Karpas-422 (cell line): ENCODE results near the gene SARS2. TPM values are rescaled to one million over a fixed set of nuclear protein-coding genes. Genes with fewer than 3 reads are reported as not detected.

Experiments
- DNase-seq: peaks from one replicate; pipeline ENCODE4 v3.0.0-alpha.2; 2015
- H2AFZ ChIP-seq: fragments of 200-600 bp; sonication (generic); 2 replicates; pipeline ENCODE4 v1.6.1; 2014; ENCODE audit warnings: antibody characterized with exemption, low read length, mixed read lengths
- H3K27ac ChIP-seq: fragments of 200-600 bp; sonication (generic); 2 replicates; pipeline ENCODE4 v1.5.1; 2014; ENCODE audit warnings: mild to moderate bottlenecking, low read length, moderate library complexity
- H3K27me3 ChIP-seq: fragments of 200-600 bp; sonication (generic); 2 replicates; pipeline ENCODE4 v1.6.1; 2014; ENCODE audit warnings: low read length, mixed read lengths
- H3K36me3 ChIP-seq: fragments of 200-600 bp; sonication (generic); 2 replicates; pipeline ENCODE4 v1.6.1; 2014; ENCODE audit warnings: low read length, mixed read lengths; ENCODE audit not compliant: insufficient read depth
- H3K4me1 ChIP-seq: fragments of 200-600 bp; sonication (generic); 2 replicates; pipeline ENCODE4 v1.6.1; 2014; ENCODE audit warnings: mild to moderate bottlenecking, low read length, mixed read lengths
- H3K4me2 ChIP-seq: fragments of 200-600 bp; sonication (generic); 2 replicates; pipeline ENCODE4 v1.6.1; 2014; ENCODE audit warnings: low read length, low read depth, mild to moderate bottlenecking; ENCODE audit not compliant: poor library complexity, severe bottlenecking
- H3K4me3 ChIP-seq: fragments of 200-600 bp; sonication (generic); 2 replicates; pipeline ENCODE4 v1.5.1; 2014; ENCODE audit warnings: mild to moderate bottlenecking, antibody characterized with exemption, low read length, mixed read lengths
- H3K79me2 ChIP-seq: fragments of 200-600 bp; sonication (generic); 2 replicates; pipeline ENCODE4 v1.6.1; 2014; ENCODE audit warnings: mild to moderate bottlenecking, low read length, mixed read lengths
- H3K9ac ChIP-seq: fragments of 200-600 bp; sonication (generic); 2 replicates; pipeline ENCODE4 v1.6.0; 2014; ENCODE audit warnings: low read length
- H3K9me2 ChIP-seq: fragments of 200-600 bp; sonication (generic), shearing (Covaris generic); replicated peaks from 2 replicates; pipeline ENCODE4 v1.6.0; 2014; ENCODE audit warnings: mild to moderate bottlenecking, low read length, moderate library complexity; ENCODE audit not compliant: insufficient read depth
- H3K9me3 ChIP-seq: fragments of 300-700, 200-600 bp; sonication (generic); 2 replicates; pipeline ENCODE4 v1.6.1; 2014; ENCODE audit warnings: low read length, mixed read lengths
- H4K20me1 ChIP-seq: fragments of 200-600 bp; sonication (generic); 2 replicates; pipeline ENCODE4 v1.6.1; 2014; ENCODE audit warnings: mild to moderate bottlenecking, antibody characterized with exemption, low read length, low read depth; ENCODE audit not compliant: insufficient read depth
- total RNA-seq: library from RNA; depleted of rRNA; stranded (reverse); fragments of >200 nt; shearing (Covaris generic); gene quantifications from 2 replicates; pipeline ENCODE4 v1.2.3, GENCODE V29; 2014; ENCODE audit warnings: low replicate concordance; rRNA removed

Gene SARS2
- total RNA-seq, 1 experiment from 2014 or later = 16.8 TPM

DNA sequence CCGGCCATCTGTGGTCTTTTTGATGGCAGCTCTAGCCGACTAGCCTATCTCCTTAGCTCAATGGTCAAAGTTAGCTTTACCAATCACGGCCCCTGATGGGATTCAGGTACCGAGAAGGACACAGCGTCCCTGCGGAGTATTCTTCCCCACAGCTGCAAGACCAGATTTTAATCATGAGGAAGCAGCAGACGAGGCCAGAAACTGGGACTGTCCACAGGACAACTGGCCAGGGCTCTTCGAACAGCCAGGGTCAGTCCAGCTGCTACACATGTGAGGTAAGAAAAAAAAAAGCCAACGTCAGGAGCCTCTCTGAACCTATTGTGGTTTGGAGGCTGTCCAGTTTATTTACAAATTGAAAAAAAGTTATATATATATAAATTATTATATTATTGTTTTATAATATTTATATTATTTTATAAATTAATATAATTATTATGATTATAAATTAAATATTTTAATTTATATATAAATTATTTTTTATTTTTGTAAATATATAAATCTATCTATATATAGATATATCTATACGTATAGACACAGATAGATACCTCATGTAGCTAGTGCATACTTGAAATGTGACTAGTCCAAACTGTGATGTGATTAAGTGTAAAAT, 63.3 kb downstream of the SARS2 start:
- H3K27ac ChIP-seq = no peak overlapping the region

More for the DNA sequence above, 63.3 kb downstream of the SARS2 start:
- H3K9me2 ChIP-seq = no peaks in the 10 kb centered on the region
- H3K4me1 ChIP-seq = peaks cover 38% of the 10 kb centered on the region
- H2AFZ ChIP-seq = no peak overlapping the region
- DNase-seq = no peak
- H3K9ac ChIP-seq = no peak overlapping the region
- no peak overlapping the region for H3K4me3 ChIP-seq
- H4K20me1 ChIP-seq = no peaks in the 10 kb centered on the region
- H3K27me3 ChIP-seq = no peaks in the 10 kb centered on the region
- H3K9me3 ChIP-seq = no peaks in the 10 kb centered on the region
- no peaks in the 10 kb centered on the region; the same call in 1 of the 2 replicates for H3K79me2 ChIP-seq
- no peaks in the 10 kb centered on the region for H3K36me3 ChIP-seq
- H3K4me2 ChIP-seq = no peak overlapping the region

Other genes starting within 250 kb of the SARS2 start
- 0.40 TPM in 1 of 2 replicates, not detected in the other for gene CAPN12, start 186.3 kb downstream of the SARS2 start, total RNA-seq
- gene LGALS7, start 157.2 kb downstream of the SARS2 start, total RNA-seq = not detected in 2 replicates
- not detected in 2 replicates for gene LGALS7B, start 141.6 kb downstream of the SARS2 start, total RNA-seq
- gene LGALS4, start 117.8 kb downstream of the SARS2 start, total RNA-seq = 0.52 and 1.4 TPM in 2 replicates
- 150 and 162 TPM in 2 replicates for gene ECH1, start 99.0 kb downstream of the SARS2 start, total RNA-seq
- 212 and 217 TPM in 2 replicates for gene HNRNPL, start 80.8 kb downstream of the SARS2 start, total RNA-seq
- gene RINL, start 52.5 kb downstream of the SARS2 start, total RNA-seq = 69.3 and 77.5 TPM in 2 replicates
- gene SIRT2, start 31.1 kb downstream of the SARS2 start, total RNA-seq = 19.5 and 24.7 TPM in 2 replicates
- gene NFKBIB, start 30.8 kb downstream of the SARS2 start, total RNA-seq = 13.5 and 18.7 TPM in 2 replicates
- 3.1 TPM in 1 of 2 replicates, not detected in the other for gene CCER2, start 18.6 kb downstream of the SARS2 start, total RNA-seq
- gene MRPS12, start 181 bp upstream of the SARS2 start, total RNA-seq = 46.7 and 71.2 TPM in 2 replicates
- not detected in 2 replicates for gene FBXO17, start 45.0 kb upstream of the SARS2 start, total RNA-seq
- not detected in 2 replicates for gene FBXO27, start 101.8 kb upstream of the SARS2 start, total RNA-seq
- not detected in 2 replicates for gene ACP7, start 153.6 kb upstream of the SARS2 start, total RNA-seq
- 1.7 and 1.9 TPM in 2 replicates for gene PAK4, start 195.0 kb upstream of the SARS2 start, total RNA-seq